ENCODE results near the gene NREP. TPM values are rescaled to one million over a fixed set of nuclear protein-coding genes. Genes with fewer than 3 reads are reported as not detected.
A peak's percentile ranks its signal among the peaks of the same experiment; 100 is the strongest.

Gene NREP
- total and polyA plus RNA-seq, 2 experiments from 2014 or later: 260 to 300 TPM

DNA sequence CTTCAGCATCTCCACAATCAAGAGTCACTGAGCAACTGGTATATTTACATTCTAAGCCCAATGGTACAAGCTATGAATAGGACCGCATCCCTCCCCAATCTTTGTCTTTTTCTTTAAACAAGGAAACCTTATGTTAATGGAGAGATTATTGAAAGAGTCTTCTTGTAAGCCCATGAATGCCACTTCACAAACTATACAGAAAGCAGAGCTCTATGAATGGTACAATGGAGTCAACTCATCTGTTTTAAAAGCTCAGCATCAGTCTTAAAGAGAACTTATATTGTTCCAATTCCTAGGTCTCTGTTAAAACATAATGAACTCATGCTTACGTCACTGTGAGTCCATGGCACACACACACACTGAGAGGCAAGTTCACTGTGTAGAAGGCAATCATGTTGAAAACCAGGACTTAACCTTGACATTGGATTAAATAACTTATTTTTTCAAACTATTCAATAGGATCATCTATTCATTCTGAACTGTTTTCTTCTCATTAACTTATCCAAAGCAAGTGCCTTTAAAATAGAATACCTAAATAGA lies 4.5 kb downstream of the NREP start:
- H3F3A ChIP-seq (replicated peaks; ENCODE audit: low read depth): no peaks in the 10 kb centered on the region
- 0 out of 2 replicates have a peak overlapping the region, but pooled peaks have one; percentile 9 for H3K4me3 ChIP-seq
- no peaks in the 10 kb centered on the region for H3K9me2 ChIP-seq (ENCODE audit: insufficient read depth)
- H3K4me1 ChIP-seq (ENCODE audit: insufficient read depth): peaks cover 49% of the 10 kb centered on the region
- peaks cover 32% of the 10 kb centered on the region; the same call in 1 of the 2 replicates for H4K20me1 ChIP-seq (replicated peaks; ENCODE audit: insufficient read depth)
- Mint-ChIP-seq H3K27me3 (ENCODE audit: insufficient read depth, low read depth, poor library complexity) (no peaks in the 10 kb centered on the region), H3K36me3 (ENCODE audit: low read depth) (peaks cover 36% of the 10 kb centered on the region; the same call in 2 of the 3 replicates), H3K4me1 (peaks cover 54% of the 10 kb centered on the region), H3K4me3 (no peak overlapping the region; the same call in 2 of the 3 replicates), H3K27ac (no peak overlapping the region), H3K9me3 (no peaks in the 10 kb centered on the region)
- H3K4me2 ChIP-seq: peak overlapping the region; percentile 46
- DNase-seq (ENCODE audit: low spot score) (no peak), ATAC-seq (no peak)
- H3K79me2 ChIP-seq (replicated peaks; ENCODE audit: insufficient read depth): peaks cover 93% of the 10 kb centered on the region
- H3K27me3 ChIP-seq (ENCODE audit: insufficient read depth): no peaks in the 10 kb centered on the region
- no peak for TF ChIP-seq ZNF114 (CRISPR knock-in tag; IDR thresholded peaks at IDR 0.05)
- TF ChIP-seq CREB1 (CRISPR knock-in tag; IDR thresholded peaks at IDR 0.05; ENCODE audit: low read depth): no peak
- TF ChIP-seq ETS1 (IDR thresholded peaks at IDR 0.05): no peak
- no peak for TF ChIP-seq STAT1 (IDR thresholded peaks at IDR 0.05; ENCODE audit: unreplicated experiment)
- TF ChIP-seq EZH2 (IDR thresholded peaks at IDR 0.05; ENCODE audit: low read depth, unreplicated experiment): no peak
- TF ChIP-seq ZNF331 (CRISPR knock-in tag; IDR thresholded peaks at IDR 0.05; ENCODE audit: low read depth): no peak
- no peak for TF ChIP-seq EZH2phosphoT487 (IDR thresholded peaks at IDR 0.05; ENCODE audit: unreplicated experiment)
- no peak for TF ChIP-seq NANOG (IDR thresholded peaks at IDR 0.05; ENCODE audit: borderline replicate concordance)
- TF ChIP-seq POLR2AphosphoS5 (IDR thresholded peaks at IDR 0.05; ENCODE audit: low read depth): no peak
- no peak for TF ChIP-seq REST (IDR thresholded peaks at IDR 0.05; ENCODE audit: unreplicated experiment)
- TF ChIP-seq, protein P1, sequence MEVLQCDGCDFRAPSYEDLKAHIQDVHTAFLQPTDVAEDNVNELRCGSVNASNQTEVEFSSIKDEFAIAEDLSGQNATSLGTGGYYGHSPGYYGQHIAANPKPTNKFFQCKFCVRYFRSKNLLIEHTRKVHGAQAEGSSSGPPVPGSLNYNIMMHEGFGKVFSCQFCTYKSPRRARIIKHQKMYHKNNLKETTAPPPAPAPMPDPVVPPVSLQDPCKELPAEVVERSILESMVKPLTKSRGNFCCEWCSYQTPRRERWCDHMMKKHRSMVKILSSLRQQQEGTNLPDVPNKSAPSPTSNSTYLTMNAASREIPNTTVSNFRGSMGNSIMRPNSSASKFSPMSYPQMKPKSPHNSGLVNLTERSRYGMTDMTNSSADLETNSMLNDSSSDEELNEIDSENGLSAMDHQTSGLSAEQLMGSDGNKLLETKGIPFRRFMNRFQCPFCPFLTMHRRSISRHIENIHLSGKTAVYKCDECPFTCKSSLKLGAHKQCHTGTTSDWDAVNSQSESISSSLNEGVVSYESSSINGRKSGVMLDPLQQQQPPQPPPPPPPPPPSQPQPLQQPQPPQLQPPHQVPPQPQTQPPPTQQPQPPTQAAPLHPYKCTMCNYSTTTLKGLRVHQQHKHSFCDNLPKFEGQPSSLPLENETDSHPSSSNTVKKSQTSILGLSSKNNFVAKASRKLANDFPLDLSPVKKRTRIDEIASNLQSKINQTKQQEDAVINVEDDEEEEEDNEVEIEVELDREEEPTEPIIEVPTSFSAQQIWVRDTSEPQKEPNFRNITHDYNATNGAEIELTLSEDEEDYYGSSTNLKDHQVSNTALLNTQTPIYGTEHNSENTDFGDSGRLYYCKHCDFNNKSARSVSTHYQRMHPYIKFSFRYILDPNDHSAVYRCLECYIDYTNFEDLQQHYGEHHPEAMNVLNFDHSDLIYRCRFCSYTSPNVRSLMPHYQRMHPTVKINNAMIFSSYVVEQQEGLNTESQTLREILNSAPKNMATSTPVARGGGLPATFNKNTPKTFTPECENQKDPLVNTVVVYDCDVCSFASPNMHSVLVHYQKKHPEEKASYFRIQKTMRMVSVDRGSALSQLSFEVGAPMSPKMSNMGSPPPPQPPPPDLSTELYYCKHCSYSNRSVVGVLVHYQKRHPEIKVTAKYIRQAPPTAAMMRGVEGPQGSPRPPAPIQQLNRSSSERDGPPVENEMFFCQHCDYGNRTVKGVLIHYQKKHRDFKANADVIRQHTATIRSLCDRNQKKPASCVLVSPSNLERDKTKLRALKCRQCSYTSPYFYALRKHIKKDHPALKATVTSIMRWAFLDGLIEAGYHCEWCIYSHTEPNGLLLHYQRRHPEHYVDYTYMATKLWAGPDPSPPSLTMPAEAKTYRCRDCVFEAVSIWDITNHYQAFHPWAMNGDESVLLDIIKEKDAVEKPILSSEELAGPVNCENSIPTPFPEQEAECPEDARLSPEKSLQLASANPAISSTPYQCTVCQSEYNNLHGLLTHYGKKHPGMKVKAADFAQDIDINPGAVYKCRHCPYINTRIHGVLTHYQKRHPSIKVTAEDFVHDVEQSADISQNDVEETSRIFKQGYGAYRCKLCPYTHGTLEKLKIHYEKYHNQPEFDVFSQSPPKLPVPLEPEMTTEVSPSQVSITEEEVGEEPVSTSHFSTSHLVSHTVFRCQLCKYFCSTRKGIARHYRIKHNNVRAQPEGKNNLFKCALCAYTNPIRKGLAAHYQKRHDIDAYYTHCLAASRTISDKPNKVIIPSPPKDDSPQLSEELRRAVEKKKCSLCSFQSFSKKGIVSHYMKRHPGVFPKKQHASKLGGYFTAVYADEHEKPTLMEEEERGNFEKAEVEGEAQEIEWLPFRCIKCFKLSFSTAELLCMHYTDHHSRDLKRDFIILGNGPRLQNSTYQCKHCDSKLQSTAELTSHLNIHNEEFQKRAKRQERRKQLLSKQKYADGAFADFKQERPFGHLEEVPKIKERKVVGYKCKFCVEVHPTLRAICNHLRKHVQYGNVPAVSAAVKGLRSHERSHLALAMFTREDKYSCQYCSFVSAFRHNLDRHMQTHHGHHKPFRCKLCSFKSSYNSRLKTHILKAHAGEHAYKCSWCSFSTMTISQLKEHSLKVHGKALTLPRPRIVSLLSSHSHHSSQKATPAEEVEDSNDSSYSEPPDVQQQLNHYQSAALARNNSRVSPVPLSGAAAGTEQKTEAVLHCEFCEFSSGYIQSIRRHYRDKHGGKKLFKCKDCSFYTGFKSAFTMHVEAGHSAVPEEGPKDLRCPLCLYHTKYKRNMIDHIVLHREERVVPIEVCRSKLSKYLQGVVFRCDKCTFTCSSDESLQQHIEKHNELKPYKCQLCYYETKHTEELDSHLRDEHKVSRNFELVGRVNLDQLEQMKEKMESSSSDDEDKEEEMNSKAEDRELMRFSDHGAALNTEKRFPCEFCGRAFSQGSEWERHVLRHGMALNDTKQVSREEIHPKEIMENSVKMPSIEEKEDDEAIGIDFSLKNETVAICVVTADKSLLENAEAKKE (CRISPR knock-in tag; IDR thresholded peaks at IDR 0.05): no peak
- TF ChIP-seq JUNB (IDR thresholded peaks at IDR 0.05; ENCODE audit: unreplicated experiment): no peak
- TF ChIP-seq, protein P2, sequence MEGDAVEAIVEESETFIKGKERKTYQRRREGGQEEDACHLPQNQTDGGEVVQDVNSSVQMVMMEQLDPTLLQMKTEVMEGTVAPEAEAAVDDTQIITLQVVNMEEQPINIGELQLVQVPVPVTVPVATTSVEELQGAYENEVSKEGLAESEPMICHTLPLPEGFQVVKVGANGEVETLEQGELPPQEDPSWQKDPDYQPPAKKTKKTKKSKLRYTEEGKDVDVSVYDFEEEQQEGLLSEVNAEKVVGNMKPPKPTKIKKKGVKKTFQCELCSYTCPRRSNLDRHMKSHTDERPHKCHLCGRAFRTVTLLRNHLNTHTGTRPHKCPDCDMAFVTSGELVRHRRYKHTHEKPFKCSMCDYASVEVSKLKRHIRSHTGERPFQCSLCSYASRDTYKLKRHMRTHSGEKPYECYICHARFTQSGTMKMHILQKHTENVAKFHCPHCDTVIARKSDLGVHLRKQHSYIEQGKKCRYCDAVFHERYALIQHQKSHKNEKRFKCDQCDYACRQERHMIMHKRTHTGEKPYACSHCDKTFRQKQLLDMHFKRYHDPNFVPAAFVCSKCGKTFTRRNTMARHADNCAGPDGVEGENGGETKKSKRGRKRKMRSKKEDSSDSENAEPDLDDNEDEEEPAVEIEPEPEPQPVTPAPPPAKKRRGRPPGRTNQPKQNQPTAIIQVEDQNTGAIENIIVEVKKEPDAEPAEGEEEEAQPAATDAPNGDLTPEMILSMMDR (conservative IDR thresholded peaks at IDR 0.05; ENCODE audit: low read depth in 2 of 2): no peak
- H3K36me3 ChIP-seq (ENCODE audit: insufficient read depth): no peaks in the 10 kb centered on the region
- no peak overlapping the region for H3K27ac ChIP-seq (ENCODE audit: low read depth)
- no peak overlapping the region for H2AFZ ChIP-seq

Measured in GM23338 (cell line).